NOMO-1 (cell line): ENCODE results near the gene CYP46A1.

Experiments used
- DNase-seq, 2 experiments: peaks; one replicate each; lab custom pipeline; 2025; ENCODE audit not compliant: unreplicated experiment in 2 of 2; lab: John Stamatoyannopoulos, UW

The CYP46A1 gene

DNA sequence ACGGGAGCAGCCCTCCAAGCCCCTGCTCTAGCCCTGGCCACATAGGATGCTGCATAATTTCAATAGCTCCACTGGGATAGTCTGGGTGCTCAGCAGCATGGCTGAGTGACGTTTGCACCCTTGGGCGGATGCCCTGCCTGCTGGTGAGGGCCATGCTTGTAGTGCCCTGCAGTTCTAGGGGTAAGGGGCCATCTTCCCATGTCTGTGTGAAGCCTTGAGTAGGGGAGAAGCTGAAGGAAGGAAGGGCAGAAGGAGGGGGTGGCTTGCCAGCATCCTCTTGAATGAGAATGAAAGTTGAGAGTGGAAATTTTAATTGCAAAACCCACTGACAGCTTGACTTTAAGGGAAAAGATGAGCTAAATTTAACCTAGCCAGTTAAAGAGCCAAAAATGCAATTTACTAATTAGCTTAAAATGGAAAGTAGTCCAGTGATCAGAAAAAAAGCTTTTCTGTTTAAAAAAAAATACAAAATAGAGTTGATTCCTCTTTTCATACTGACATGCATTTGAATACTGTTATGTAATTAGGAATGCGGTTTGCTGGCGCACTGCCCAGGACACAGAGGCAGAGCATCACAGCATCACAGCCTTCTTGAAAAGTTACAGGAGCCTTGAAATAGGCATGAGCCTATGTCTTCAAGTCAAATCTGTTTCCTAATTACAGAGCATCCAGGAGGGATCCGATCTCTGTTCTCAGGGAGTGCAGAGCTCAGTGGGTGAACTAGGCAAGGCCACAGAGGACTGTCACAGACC, 90.6 kb downstream of the CYP46A1 start:
- DNase-seq: no peak

- no peak for DNase-seq
Observed at GRCh38 chr14:99775351-99775750, 91.3 kb downstream of the CYP46A1 start.
